ENCODE measurements around the gene EEF1E1.

The EEF1E1 gene

GRCh38 chr6:8063761-8064637, 38.3 kb downstream of the EEF1E1 start, which contains the start of gene BLOC1S5:
BLOC1S5 (minus strand) TSS chr6:8064389; CDS start chr6:8064376, 13 bp downstream.
- DNase-seq (ENCODE audit: low spot score): peak; percentile 90
- TF ChIP-seq CTCF (IDR thresholded peaks at IDR 0.05; ENCODE audit: extremely low read depth, missing control alignments): no peak

- TF ChIP-seq CTCF (IDR thresholded peaks at IDR 0.05; ENCODE audit: extremely low read depth, missing control alignments): no peak
These were observed 40.6 kb downstream of the EEF1E1 start for GRCh38 chr6:8061736-8062135.

GRCh38 chr6:8060346-8060745, 42.0 kb downstream of the EEF1E1 start:
- no peak for TF ChIP-seq CTCF (IDR thresholded peaks at IDR 0.05; ENCODE audit: extremely low read depth, missing control alignments)
- no peak for DNase-seq (ENCODE audit: low spot score)

More at GRCh38 chr6:8061736-8062135, 40.6 kb downstream of the EEF1E1 start:
- DNase-seq (ENCODE audit: low spot score): no peak

GRCh38 chr6:8059129-8059528, 43.2 kb downstream of the EEF1E1 start:
- TF ChIP-seq CTCF (IDR thresholded peaks at IDR 0.05; ENCODE audit: extremely low read depth, missing control alignments): no peak
- peak; percentile 17 for DNase-seq (ENCODE audit: low spot score)

GRCh38 chr6:8057793-8058192, 44.6 kb downstream of the EEF1E1 start:
- no peak for TF ChIP-seq CTCF (IDR thresholded peaks at IDR 0.05; ENCODE audit: extremely low read depth, missing control alignments)
- DNase-seq (ENCODE audit: low spot score): no peak

GRCh38 chr6:8057263-8057662, 45.1 kb downstream of the EEF1E1 start:
- no peak for TF ChIP-seq CTCF (IDR thresholded peaks at IDR 0.05; ENCODE audit: extremely low read depth, missing control alignments)
- DNase-seq (ENCODE audit: low spot score): no peak

- DNase-seq (ENCODE audit: low spot score): no peak
- no peak for TF ChIP-seq CTCF (IDR thresholded peaks at IDR 0.05; ENCODE audit: extremely low read depth, missing control alignments)
These were observed 48.1 kb downstream of the EEF1E1 start for GRCh38 chr6:8054276-8054675.
